ENCODE results near the gene TCEANC2.
"Not testable (repeated sequence)": the region's sequence is repeated elsewhere in the genome, so short reads cannot be mapped to it uniquely, and the experiment has no call there.

Gene TCEANC2

GRCh38 chr1:54086754-54087153 lies 33.3 kb downstream of the TCEANC2 start:
- DNase-seq (ENCODE audit: low read depth in 2 of 2) = no peak

- DNase-seq (ENCODE audit: low read depth in 2 of 2) = no peak
Measured at GRCh38 chr1:54088385-54088784, 35.0 kb downstream of the TCEANC2 start.

- no peak for DNase-seq (ENCODE audit: low read depth in 2 of 2)
Measured at GRCh38 chr1:54091666-54092065, 38.3 kb downstream of the TCEANC2 start.

GRCh38 chr1:54094001-54094729 lies 40.8 kb downstream of the TCEANC2 start:
- DNase-seq (ENCODE audit: low read depth in 2 of 2) = no peak

- not testable (repeated sequence) for DNase-seq (ENCODE audit: low read depth in 2 of 2)
Measured at GRCh38 chr1:54094730-54095105, 41.3 kb downstream of the TCEANC2 start.

GRCh38 chr1:54095546-54096226 lies 42.3 kb downstream of the TCEANC2 start:
- no peak for DNase-seq (ENCODE audit: low read depth in 2 of 2)

- DNase-seq (ENCODE audit: low read depth in 2 of 2) = no peak
Measured at GRCh38 chr1:54096227-54096876, 42.9 kb downstream of the TCEANC2 start.

GRCh38 chr1:54096877-54097240 lies 43.5 kb downstream of the TCEANC2 start:
- DNase-seq (ENCODE audit: low read depth in 2 of 2) = no peak

- DNase-seq (ENCODE audit: low read depth in 2 of 2) = no peak
Measured at GRCh38 chr1:54099061-54099610, 45.7 kb downstream of the TCEANC2 start.

GRCh38 chr1:54100500-54100899 lies 47.1 kb downstream of the TCEANC2 start:
- no peak for DNase-seq (ENCODE audit: low read depth in 2 of 2)

GRCh38 chr1:54103414-54103813 lies 50.0 kb downstream of the TCEANC2 start:
- DNase-seq (ENCODE audit: low read depth in 2 of 2) = no peak

GRCh38 chr1:54104613-54105012 lies 51.2 kb downstream of the TCEANC2 start:
- not testable (repeated sequence) for DNase-seq (ENCODE audit: low read depth in 2 of 2)

GRCh38 chr1:54105080-54105479 lies 51.7 kb downstream of the TCEANC2 start:
- no peak for DNase-seq (ENCODE audit: low read depth in 2 of 2)

GRCh38 chr1:54105736-54106269 lies 52.4 kb downstream of the TCEANC2 start:
- no peak for DNase-seq (ENCODE audit: low read depth in 2 of 2)

- no peak for DNase-seq (ENCODE audit: low read depth in 2 of 2)
Measured at GRCh38 chr1:54107131-54107530, 53.7 kb downstream of the TCEANC2 start.

GRCh38 chr1:54108156-54108555 lies 54.7 kb downstream of the TCEANC2 start:
- DNase-seq (ENCODE audit: low read depth in 2 of 2) = no peak

GRCh38 chr1:54109129-54110090 lies 56.0 kb downstream of the TCEANC2 start:
- no peak for DNase-seq (ENCODE audit: low read depth in 2 of 2)

- no peak for DNase-seq (ENCODE audit: low read depth in 2 of 2)
Measured at GRCh38 chr1:54110996-54111395, 57.6 kb downstream of the TCEANC2 start.

- no peak for DNase-seq (ENCODE audit: low read depth in 2 of 2)
Measured at GRCh38 chr1:54111624-54112023, 58.2 kb downstream of the TCEANC2 start.

- no peak for DNase-seq (ENCODE audit: low read depth in 2 of 2)
Measured at GRCh38 chr1:54112027-54112426, 58.6 kb downstream of the TCEANC2 start.

- no peak for DNase-seq (ENCODE audit: low read depth in 2 of 2)
Measured at GRCh38 chr1:54112705-54113368, 59.4 kb downstream of the TCEANC2 start.

All from stimulated activated CD8-positive, alpha-beta memory T cell treated with anti-CD3 and anti-CD28 coated beads, Interleukin-2, amount 100 ng/mL, for 1 hour (primary cell).